ENCODE data around the gene SLC19A1.

SLC19A1 gene

GRCh38 chr21:45542242-45542666, at the start of gene SLC19A1:
Gene SLC19A1 (minus strand): TSS chr21:45542440. CDS start chr21:45537959, 4,481 bp downstream.
- DNase-seq, result peak; percentile 14 to 75

- DNase-seq, result no peak
Measured at GRCh38 chr21:45591619-45592207, 49.5 kb upstream of the SLC19A1 start.

- peak in 1 of 2 experiments; percentile 30 for DNase-seq
Measured at GRCh38 chr21:45590726-45591618, 48.7 kb upstream of the SLC19A1 start.

GRCh38 chr21:45590246-45590725, 48.0 kb upstream of the SLC19A1 start:
- DNase-seq, result no peak

- no peak for DNase-seq
Measured at GRCh38 chr21:45589686-45590245, 47.5 kb upstream of the SLC19A1 start.

GRCh38 chr21:45588871-45589491, 46.7 kb upstream of the SLC19A1 start:
- no peak for DNase-seq

- no peak for DNase-seq
Measured at GRCh38 chr21:45588086-45588825, 46.0 kb upstream of the SLC19A1 start.

GRCh38 chr21:45586289-45586858, 44.1 kb upstream of the SLC19A1 start:
- DNase-seq, result no peak

GRCh38 chr21:45584786-45585185, 42.5 kb upstream of the SLC19A1 start:
- no peak for DNase-seq

- no peak for DNase-seq
Measured at GRCh38 chr21:45583831-45584509, 41.7 kb upstream of the SLC19A1 start.

- DNase-seq, result no peak
Measured at GRCh38 chr21:45582128-45582527, 39.9 kb upstream of the SLC19A1 start.

- no peak for DNase-seq
Measured at GRCh38 chr21:45581322-45581712, 39.1 kb upstream of the SLC19A1 start.

- no peak for DNase-seq
Measured at GRCh38 chr21:45580576-45581321, 38.5 kb upstream of the SLC19A1 start.

- DNase-seq, result no peak
Measured at GRCh38 chr21:45580181-45580575, 37.9 kb upstream of the SLC19A1 start.

- no peak for DNase-seq
Measured at GRCh38 chr21:45579383-45580180, 37.3 kb upstream of the SLC19A1 start.

GRCh38 chr21:45578811-45579381, 36.7 kb upstream of the SLC19A1 start:
- DNase-seq, result no peak

GRCh38 chr21:45578176-45578801, 36.0 kb upstream of the SLC19A1 start:
- no peak for DNase-seq

- DNase-seq, result no peak
Measured at GRCh38 chr21:45577801-45578175, 35.5 kb upstream of the SLC19A1 start.
